Endothelial cell of umbilical vein (primary cell): ENCODE data around the gene ADAMTS14. TPM values are rescaled to one million over a fixed set of nuclear protein-coding genes. Genes with fewer than 3 reads are reported as not detected.

Source experiments
- BruUV-seq: library from RNA; stranded (reverse); fragments of 400-500 nt; replicated peaks from 2 replicates; lab custom pipeline; 2021; lab: Mats Ljungman, UMichigan
- CTCF ChIA-PET: fragments of 300-600, 350-600 bp; sonication (Branson Sonifier 250); formaldehyde crosslinking; loops from one replicate; lab custom pipeline; 2021; ENCODE audit warnings: antibody characterized with exemption, inconsistent platforms; lab: Charles Lee
- POLR2A ChIA-PET: fragments of 300-600, 350-600 bp; sonication (Branson Sonifier 250); formaldehyde crosslinking; loops from one replicate; lab custom pipeline; 2021; ENCODE audit warnings: antibody characterized with exemption, inconsistent platforms; lab: Charles Lee
- DNase-seq: peaks from one replicate; pipeline ENCODE4 v3.0.0-alpha.2; 2011; ENCODE audit warnings: low read depth, low spot score
- FAIRE-seq: peaks from 2 replicates; lab custom pipeline; 2011; peaks lifted over from hg19 to GRCh38; lab: Jason Lieb, UNC
- H2AFZ ChIP-seq: 2 replicates; pipeline ENCODE4 v1.6.0; 2012; ENCODE audit warnings: low read depth, low read length, control low read depth, inconsistent platforms
- H3K27ac ChIP-seq: 2 replicates; pipeline ENCODE4 v1.5.1; 2011; ENCODE audit warnings: low read depth, mild to moderate bottlenecking, control low read depth, low read length, moderate library complexity; ENCODE audit not compliant: insufficient read depth
- H3K27me3 ChIP-seq, 2 experiments: 2 replicates each; pipeline versions ENCODE4 v1.6.0 to v1.6.1; 2011; ENCODE audit warnings: low read length in 2 of 2, mixed read lengths in 1 of 2; ENCODE audit not compliant: control insufficient read depth in 2 of 2, insufficient read depth in 2 of 2
- H3K36me3 ChIP-seq, 2 experiments: 2 replicates in 1 of 2; 3 replicates in 1 of 2; pipeline ENCODE4 v1.5.1; 2011; ENCODE audit warnings: low read length in 2 of 2, mild to moderate bottlenecking in 1 of 2, moderate library complexity in 1 of 2; ENCODE audit not compliant: control insufficient read depth in 2 of 2, insufficient read depth in 2 of 2; ENCODE audit errors: extremely low read depth in 1 of 2
- H3K4me1 ChIP-seq: 3 replicates; pipeline ENCODE4 v1.5.1; 2011; ENCODE audit warnings: mild to moderate bottlenecking, low read length; ENCODE audit not compliant: control insufficient read depth, insufficient read depth; ENCODE audit errors: extremely low read depth
- H3K4me2 ChIP-seq: 2 replicates; pipeline ENCODE4 v1.6.1; 2011; ENCODE audit warnings: low read length, control low read depth, mixed read lengths; ENCODE audit not compliant: insufficient read depth
- H3K4me3 ChIP-seq, 3 experiments: fragments of 200-600 bp in 1 of 3; sonication (generic), shearing (Covaris generic) in 1 of 3; replicated peaks in 1 of 3; 2 replicates each; pipeline ENCODE4 v1.5.1; 2011 to 2016; ENCODE audit warnings: control low read depth in 3 of 3, low read length in 3 of 3, mild to moderate bottlenecking in 2 of 3, inconsistent platforms in 1 of 3, low read depth in 1 of 3, moderate library complexity in 1 of 3; ENCODE audit not compliant: insufficient read depth in 1 of 3
- H3K79me2 ChIP-seq: 2 replicates; pipeline ENCODE4 v1.6.0; 2012; ENCODE audit warnings: low read length, inconsistent platforms; ENCODE audit not compliant: control insufficient read depth, insufficient read depth
- H3K9ac ChIP-seq: replicated peaks from 2 replicates; pipeline ENCODE3; 2011; ENCODE audit warnings: low read length, control low read depth; ENCODE audit not compliant: insufficient read depth; ENCODE audit errors: extremely low read depth
- H3K9me1 ChIP-seq: replicated peaks from 3 replicates; pipeline ENCODE4 v1.6.0; 2011; ENCODE audit warnings: mild to moderate bottlenecking, low read length; ENCODE audit not compliant: control insufficient read depth, insufficient read depth; ENCODE audit errors: extremely low read depth
- H3K9me3 ChIP-seq: replicated peaks from 2 replicates; pipeline ENCODE4 v1.5.1; 2012; ENCODE audit warnings: low read length, inconsistent platforms; ENCODE audit not compliant: control insufficient read depth, insufficient read depth
- H4K20me1 ChIP-seq: replicated peaks from 2 replicates; pipeline ENCODE3; 2011; ENCODE audit warnings: mild to moderate bottlenecking, low read length; ENCODE audit not compliant: control insufficient read depth, insufficient read depth; ENCODE audit errors: extremely low read depth
- CTCF ChIP-seq, 2 donors: IDR thresholded peaks; 1 replicate in 1 of 2; 2 replicates in 1 of 2; pipeline ENCODE4 v1.5.1; 2011; ENCODE audit warnings: low read length in 2 of 2, mild to moderate bottlenecking in 2 of 2, moderate library complexity in 2 of 2, control low read depth in 1 of 2, inconsistent platforms in 1 of 2, low read depth in 1 of 2; ENCODE audit not compliant: insufficient read depth in 1 of 2; ENCODE audit errors: extremely low read depth in 1 of 2
- FOS ChIP-seq: IDR thresholded peaks from 2 replicates; pipeline ENCODE4 v1.6.1; 2011; ENCODE audit warnings: mild to moderate bottlenecking, low read length, moderate library complexity, borderline replicate concordance; ENCODE audit not compliant: insufficient read depth
- GATA2 ChIP-seq: IDR thresholded peaks from 2 replicates; pipeline ENCODE4 v1.7.0; 2011; ENCODE audit warnings: low read depth, mild to moderate bottlenecking, moderate library complexity, mixed read lengths, low read length; ENCODE audit not compliant: insufficient read length, insufficient read depth
- JUN ChIP-seq: IDR thresholded peaks from 2 replicates; pipeline ENCODE4 v1.6.1; 2011; ENCODE audit warnings: borderline replicate concordance, low read depth; ENCODE audit not compliant: insufficient read length, insufficient read depth
- MAX ChIP-seq: IDR thresholded peaks from 2 replicates; pipeline ENCODE4 v1.6.1; 2011; ENCODE audit not compliant: insufficient read depth, insufficient read length
- MYC ChIP-seq: IDR thresholded peaks from one replicate; pipeline ENCODE4 v1.6.1; 2011; ENCODE audit warnings: mild to moderate bottlenecking, low read depth, low read length
- POLR2A ChIP-seq: IDR thresholded peaks from 2 replicates; pipeline ENCODE4 v1.6.1; 2012; ENCODE audit warnings: low read depth, mild to moderate bottlenecking, control low read depth, low read length
- POLR2AphosphoS5 ChIP-seq: IDR thresholded peaks from 2 replicates; pipeline ENCODE4 v1.6.1; 2012; ENCODE audit warnings: low read depth, mild to moderate bottlenecking, control low read depth, low read length, moderate library complexity; ENCODE audit not compliant: insufficient read depth
- dilution Hi-C: fragments of 300-500 bp; cut with MboI; formaldehyde crosslinking; loops from one replicate; pipeline ENCODE4 v1.15.0; 2019; ENCODE audit warnings: low sequenced_read_pairs; ENCODE audit not compliant: extremely low pct_ligation_motif_present
- intact Hi-C: fragments of 100-400 bp; cut with micrococcal nuclease; formaldehyde crosslinking; loops from one replicate; pipeline ENCODE4 v1.10.0; 2022
- polyA plus RNA-seq, 4 experiments: library from polyadenylated mRNA; depleted of rRNA in 3 of 4; stranded (reverse) in 3 of 4; unstranded in 1 of 4; fragments of >200 nt; gene quantifications; 2 replicates each; pipeline versions ENCODE4 v1.2.1 to v1.2.3, GENCODE V29; 2011 to 2012; ENCODE audit warnings: missing spikeins in 1 of 4
- total RNA-seq: library from RNA; stranded (reverse); gene quantifications from 2 replicates; pipeline ENCODE4 v1.2.3, GENCODE V29; 2021

ADAMTS14 gene
- total and polyA plus RNA-seq, 2 donors (not counting 3 experiments of a cell fraction or from before 2014, with no cell fraction given) = not detected

GRCh38 chr10:70694418-70695141 lies 22.3 kb downstream of the ADAMTS14 start:
- no TSS peak for BruUV-seq
- TF ChIP-seq GATA2 (no peak), MYC (no peak), JUN (no peak)
- no peaks in the 10 kb centered on the region for H3K9me1 ChIP-seq
- no peak for FAIRE-seq
- no peak overlapping the region for H3K27ac ChIP-seq
- no peak overlapping the region for H3K4me3 ChIP-seq
- no peak overlapping the region for H2AFZ ChIP-seq
- H3K27me3 ChIP-seq = peaks cover 0 to 6% of the 10 kb centered on the region in 2 experiments
- no peaks in the 10 kb centered on the region for H3K79me2 ChIP-seq
- DNase-seq = no peak
- H3K36me3 ChIP-seq = no peaks in the 10 kb centered on the region
- ChIA-PET CTCF (interaction anchor here (1.1 kb wide), 1 partner anchor 13 kb away, joined by 3 read pairs; no protein-coding TSS in a partner anchor), POLR2A (no interaction called here)
- no peaks in the 10 kb centered on the region for H4K20me1 ChIP-seq
- no peak overlapping the region for H3K4me2 ChIP-seq
- H3K9me3 ChIP-seq = no peaks in the 10 kb centered on the region
- H3K4me1 ChIP-seq = no peaks in the 10 kb centered on the region
- H3K9ac ChIP-seq = no peak overlapping the region
- dilution Hi-C loops = no loop called here
- intact Hi-C loops = no loop called here

GRCh38 chr10:70695241-70696030 lies 23.1 kb downstream of the ADAMTS14 start:
- H4K20me1 ChIP-seq = no peaks in the 10 kb centered on the region
- FAIRE-seq (no peak), DNase-seq (no peak)
- POLR2A ChIA-PET = no interaction called here
- no TSS peak for BruUV-seq
- no peaks in the 10 kb centered on the region for H3K9me3 ChIP-seq
- H3K9ac ChIP-seq = no peak overlapping the region
- no peaks in the 10 kb centered on the region for H3K4me1 ChIP-seq
- no peaks in the 10 kb centered on the region for H3K36me3 ChIP-seq
- TF ChIP-seq CTCF (IDR thresholded peaks at IDR 0.05; ENCODE audit: extremely low read depth in 1 of 2, insufficient read depth in 1 of 2, low read depth in 1 of 2, low read length in 2 of 2) (no peak), MAX (no peak), POLR2A (no peak), GATA2 (no peak), POLR2AphosphoS5 (no peak), JUN (no peak), MYC (no peak), FOS (no peak)
- dilution Hi-C loops (no loop called here), intact Hi-C loops (no loop called here)
- H3K9me1 ChIP-seq = no peaks in the 10 kb centered on the region
- peaks cover 0 to 6% of the 10 kb centered on the region in 2 experiments for H3K27me3 ChIP-seq
- no peak overlapping the region for H3K27ac ChIP-seq
- CTCF ChIA-PET = no interaction called here
- no peaks in the 10 kb centered on the region for H3K79me2 ChIP-seq
- no peak overlapping the region for H2AFZ ChIP-seq
- no peak overlapping the region for H3K4me2 ChIP-seq
- no peak overlapping the region for H3K4me3 ChIP-seq
